Aorta (tissue), 5 donors: ENCODE results near the gene ADAM12. TPM values are rescaled to one million over a fixed set of nuclear protein-coding genes. Genes with fewer than 3 reads are reported as not detected.

Experiments
- ATAC-seq: fragments of 200-7000 bp; cut with Tn5 transposase; one replicate; pipeline ENCODE4 v1.9.1; 2022; ENCODE audit warnings: moderate library complexity; ENCODE audit not compliant: low FRiP score
- DNase-seq, 2 donors: peaks; one replicate each; pipeline ENCODE4 v3.0.0-alpha.2; 2020
- H3K27ac ChIP-seq, 2 donors: one replicate each; pipeline ENCODE4 v1.5.1; 2013; ENCODE audit warnings: low read length in 2 of 2, mild to moderate bottlenecking in 2 of 2, moderate library complexity in 2 of 2, control low read depth in 1 of 2, inconsistent platforms in 1 of 2, low read depth in 1 of 2
- H3K27me3 ChIP-seq, 2 donors: one replicate each; pipeline ENCODE4 v1.6.1; 2013; ENCODE audit warnings: control low read depth in 1 of 2, low read length in 1 of 2, mild to moderate bottlenecking in 1 of 2, moderate library complexity in 1 of 2; ENCODE audit not compliant: insufficient read depth in 2 of 2, control insufficient read depth in 1 of 2
- H3K36me3 ChIP-seq, 2 donors: one replicate each; pipeline ENCODE4 v1.6.1; 2013; ENCODE audit warnings: control low read depth in 1 of 2, low read length in 1 of 2, mild to moderate bottlenecking in 1 of 2; ENCODE audit not compliant: insufficient read depth in 2 of 2, control insufficient read depth in 1 of 2
- H3K4me1 ChIP-seq, 2 donors: one replicate each; pipeline ENCODE4 v1.6.1; 2013; ENCODE audit warnings: low read length in 2 of 2, control low read depth in 1 of 2, mild to moderate bottlenecking in 1 of 2, moderate library complexity in 1 of 2; ENCODE audit not compliant: insufficient read depth in 2 of 2, control insufficient read depth in 1 of 2
- H3K4me3 ChIP-seq, 2 donors: one replicate each; pipeline ENCODE4 v1.5.1; 2013; ENCODE audit warnings: low read length in 2 of 2, control low read depth in 1 of 2, mild to moderate bottlenecking in 1 of 2
- H3K9me3 ChIP-seq: one replicate; pipeline ENCODE4 v1.6.1; 2013; ENCODE audit warnings: mild to moderate bottlenecking, low read length; ENCODE audit not compliant: control insufficient read depth
- WGBS, 2 donors: extraction: QIAGEN DNeasy Blood & Tissue Kit; methylation state at CpG; one replicate each; pipeline ENCODE4 v1.1.7; 2013; 5-methylcytosine and 5-hydroxymethylcytosine counted together
- intact Hi-C, 2 donors: fragments of 100-400 bp; cut with DNase I; formaldehyde crosslinking; loops; one replicate each; pipeline versions ENCODE4 v1.14.2 to v1.15.0; 2022
- polyA plus RNA-seq, 2 donors: library from polyadenylated mRNA; stranded (reverse); fragments of 200-250 nt; gene quantifications; one replicate each; pipeline ENCODE4 v1.2.3, GENCODE V29; 2013
- total RNA-seq, 2 donors: library from RNA; stranded (reverse); fragmentation: NEBNext Ultra II Directional; extraction: Animal tissue kit (Norgen Biotek cat#: 25700); gene quantifications; one replicate each; pipeline ENCODE4 v1.2.1, GENCODE V29; 2021
- donor health status: healthy with polysubstance abuse.
- donor health status: Bipolar disorder and iron deficiency.
- donor health status: DM: no; HTN: no; CAD: no.
- donor health status: DM: no; HTN: no; CAD: no.
- donor health status: DM: yes; HTN: yes; CAD: no.

The ADAM12 gene
- total and polyA plus RNA-seq, 4 donors, result 0.13 to 9.4 (median 5.5) TPM; not detected in 1

DNA sequence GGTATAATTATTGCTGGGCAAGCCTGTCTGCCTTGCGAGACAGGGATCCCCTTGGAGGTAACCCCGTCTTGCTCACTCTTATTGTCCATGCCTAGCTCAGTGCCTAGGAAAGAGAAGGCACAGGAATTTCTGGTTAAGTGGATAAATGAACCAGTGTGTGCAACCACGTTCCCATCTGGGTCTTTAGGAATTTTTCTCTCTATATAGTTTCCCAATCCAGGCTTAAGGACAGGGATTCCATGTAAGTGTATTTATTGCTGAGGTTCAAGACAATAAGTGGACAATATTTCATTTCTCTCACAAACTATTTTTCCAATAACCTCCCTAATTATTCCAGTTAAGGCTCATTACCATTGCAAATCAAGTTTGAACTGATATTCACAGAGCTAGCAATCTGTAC is 8.9 kb upstream of the ADAM12 start:
- intact Hi-C loops, result no loop called here
- Histone ChIP-seq H3K27ac (no peak overlapping the region), H3K4me3 (no peak overlapping the region), H3K4me1 (no peaks in the 10 kb centered on the region), H3K9me3 (peaks cover 2% of the 10 kb centered on the region), H3K27me3 (no peaks in the 10 kb centered on the region), H3K36me3 (no peaks in the 10 kb centered on the region)
- DNase-seq, result no peak
- ATAC-seq, result no peak
- WGBS, 2 donors, result 87 to 88% methylated on average over 3 of the region's 3 CpGs

DNA sequence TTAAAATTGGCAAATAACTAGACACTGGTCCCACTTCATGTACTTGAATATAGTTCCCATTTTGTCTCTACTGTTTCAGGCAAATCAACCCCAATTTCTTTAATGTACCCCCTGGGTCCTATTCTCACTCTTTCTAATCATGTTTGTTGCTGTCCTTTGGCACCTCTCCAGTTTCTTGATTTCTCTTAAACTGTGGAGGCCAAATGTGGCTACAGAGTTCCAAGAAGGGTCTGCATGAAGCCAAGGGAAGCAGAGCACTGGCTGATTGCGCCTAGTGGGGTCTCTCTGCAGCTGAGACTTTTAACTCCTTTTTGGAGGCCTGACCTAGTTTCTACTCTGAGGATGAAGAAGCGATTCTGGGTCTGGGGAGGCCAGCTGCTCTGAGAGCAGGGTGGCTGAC is 6.7 kb upstream of the ADAM12 start:
- H3K9me3 ChIP-seq, result peaks cover 2% of the 10 kb centered on the region
- no peaks in the 10 kb centered on the region for H3K36me3 ChIP-seq
- intact Hi-C loops, result no loop called here
- WGBS, 2 donors, result 75 to 85% methylated on average over 2 of the region's 2 CpGs
- no peaks in the 10 kb centered on the region for H3K4me1 ChIP-seq
- ATAC-seq (no peak), DNase-seq (no peak)
- no peak overlapping the region for H3K27ac ChIP-seq
- no peaks in the 10 kb centered on the region for H3K27me3 ChIP-seq
- H3K4me3 ChIP-seq, result no peak overlapping the region

DNA sequence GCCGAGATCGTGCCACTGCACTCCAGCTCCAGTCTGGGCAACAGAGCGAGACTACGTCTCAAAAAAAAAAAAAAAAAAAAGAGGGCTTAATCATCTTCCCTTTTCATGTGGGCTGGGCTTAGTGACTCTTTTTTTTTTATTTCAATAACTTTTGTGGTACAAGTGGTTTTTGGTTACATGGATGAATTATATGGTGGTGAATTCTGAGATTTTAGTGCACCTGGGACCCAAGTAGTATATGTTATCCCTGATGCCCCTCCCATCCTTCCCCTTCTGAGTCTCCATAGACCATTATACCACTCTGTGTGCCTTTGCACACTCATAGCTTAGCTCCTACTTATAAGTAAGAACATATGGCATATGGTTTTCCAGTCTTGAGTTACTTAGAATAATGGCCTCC is 4.8 kb upstream of the ADAM12 start:
- intact Hi-C loops, result no loop called here
- no peaks in the 10 kb centered on the region for H3K36me3 ChIP-seq
- no peak for ATAC-seq
- H3K4me1 ChIP-seq, result no peaks in the 10 kb centered on the region
- H3K9me3 ChIP-seq, result peaks cover 2% of the 10 kb centered on the region
- WGBS, 2 donors, result 91 to 92% methylated on average over 4 of the region's 4 CpGs
- no peak for DNase-seq
- no peak overlapping the region for H3K27ac ChIP-seq
- no peaks in the 10 kb centered on the region for H3K27me3 ChIP-seq
- no peak overlapping the region for H3K4me3 ChIP-seq

DNA sequence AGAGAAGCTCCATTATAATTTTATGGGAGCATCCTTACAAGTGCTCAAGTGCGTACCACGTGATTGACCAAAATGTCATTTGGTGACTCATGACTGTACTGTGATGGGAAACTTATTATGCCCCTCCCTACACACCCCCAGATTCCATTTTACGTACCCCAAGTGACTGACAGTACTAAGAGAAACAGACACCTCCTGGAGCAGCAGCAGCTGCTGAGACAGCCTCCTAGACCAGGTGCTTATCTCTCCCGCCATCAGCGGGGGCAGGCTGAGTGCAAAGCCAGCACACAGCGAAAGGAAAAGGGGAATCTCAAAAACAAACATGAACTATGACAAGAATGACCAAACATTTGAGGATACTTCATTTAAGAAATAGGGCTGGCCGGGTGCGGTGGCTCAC is 4.2 kb upstream of the ADAM12 start:
- Histone ChIP-seq H3K36me3 (no peaks in the 10 kb centered on the region), H3K4me3 (no peak overlapping the region), H3K27ac (no peak overlapping the region), H3K27me3 (no peaks in the 10 kb centered on the region), H3K4me1 (no peaks in the 10 kb centered on the region), H3K9me3 (peaks cover 2% of the 10 kb centered on the region)
- intact Hi-C loops, result no loop called here
- ATAC-seq (no peak), DNase-seq (no peak)
- WGBS, 2 donors, result 86 to 88% methylated on average over 8 of the region's 8 CpGs

DNA sequence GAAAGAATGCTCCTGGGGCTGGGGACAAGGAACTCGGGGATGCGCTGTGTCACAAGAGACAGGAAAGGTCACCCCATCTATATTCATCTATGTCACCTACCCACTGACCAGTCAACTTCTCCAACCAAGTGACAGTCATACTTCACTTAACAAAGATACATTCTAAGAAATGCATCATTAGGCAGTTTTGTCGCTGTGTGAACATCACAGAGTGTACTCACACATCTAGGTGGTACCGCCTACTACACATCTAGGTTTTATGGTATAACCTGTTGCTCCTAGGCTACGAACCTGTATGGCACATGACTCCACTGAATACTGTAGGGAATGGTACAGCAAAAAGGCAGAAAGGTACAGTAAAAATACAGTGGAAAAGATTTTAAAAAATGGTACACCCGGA is 3.8 kb upstream of the ADAM12 start:
- H3K36me3 ChIP-seq, result no peaks in the 10 kb centered on the region
- no peak for ATAC-seq
- intact Hi-C loops, result no loop called here
- H3K9me3 ChIP-seq, result peaks cover 2% of the 10 kb centered on the region
- no peak for DNase-seq
- no peak overlapping the region for H3K27ac ChIP-seq
- WGBS, 2 donors, result 93 to 94% methylated on average over 6 of the region's 6 CpGs
- no peaks in the 10 kb centered on the region for H3K27me3 ChIP-seq
- no peak overlapping the region for H3K4me3 ChIP-seq
- H3K4me1 ChIP-seq, result no peaks in the 10 kb centered on the region

DNA sequence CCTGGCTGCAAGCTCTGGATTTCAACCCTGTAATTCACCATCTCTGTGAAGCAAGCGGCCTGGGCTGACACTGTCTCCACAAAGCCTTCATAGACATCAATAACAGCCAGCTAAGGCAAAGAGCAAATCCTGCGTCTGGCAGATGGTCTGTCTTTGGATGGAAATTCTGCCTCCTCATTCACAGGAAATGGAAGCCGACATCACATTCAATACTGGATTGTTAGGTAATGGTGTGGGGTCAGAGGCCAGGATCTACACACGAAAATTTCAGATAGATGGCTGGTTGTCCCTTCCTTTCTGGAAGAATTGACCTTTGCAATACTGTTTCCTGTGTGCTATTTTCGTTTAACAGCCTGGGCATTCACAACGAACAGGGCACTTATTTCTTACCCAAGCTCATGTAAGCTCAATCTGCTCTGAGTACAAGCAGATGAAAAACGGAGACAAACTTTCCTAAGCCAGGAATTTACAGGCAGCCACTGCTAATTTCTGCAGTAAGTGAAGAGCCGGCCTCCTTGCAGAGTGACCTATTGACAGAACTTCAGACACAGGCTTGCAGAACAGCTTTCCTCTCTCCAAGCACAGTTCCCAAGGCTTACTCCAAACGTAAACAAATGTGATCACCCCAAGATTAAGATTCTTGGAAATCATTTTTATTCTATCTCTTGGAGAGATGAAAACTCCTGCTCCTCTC is 3.1 kb upstream of the ADAM12 start:
- H3K4me1 ChIP-seq, result no peaks in the 10 kb centered on the region

DNA sequence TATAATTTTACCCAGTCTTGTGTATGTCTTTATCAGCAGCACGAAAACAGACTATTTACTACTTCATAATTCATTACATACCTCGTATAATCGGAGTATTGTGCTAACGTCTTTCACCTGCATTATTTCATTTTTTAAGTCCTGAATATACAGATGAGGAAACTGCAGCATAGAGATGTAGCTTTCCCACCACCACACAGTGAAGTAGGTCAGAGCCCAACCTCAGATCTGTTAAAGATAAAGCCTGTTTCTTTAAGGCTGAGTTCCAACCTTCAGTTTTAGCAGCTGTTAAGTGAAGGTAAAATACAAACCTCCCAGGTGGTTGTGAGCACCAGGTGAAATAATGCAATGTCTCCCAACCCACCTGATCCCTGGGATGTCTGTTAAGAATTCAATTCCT is 2.0 kb upstream of the ADAM12 start:
- intact Hi-C loops, result no loop called here
- WGBS, 2 donors, result 94% methylated on average over 4 of the region's 4 CpGs
- Histone ChIP-seq H3K4me1 (no peaks in the 10 kb centered on the region), H3K9me3 (peaks cover 2% of the 10 kb centered on the region), H3K27me3 (no peaks in the 10 kb centered on the region), H3K27ac (no peak overlapping the region), H3K36me3 (no peaks in the 10 kb centered on the region), H3K4me3 (no peak overlapping the region)
- ATAC-seq (no peak), DNase-seq (no peak)

More for the DNA sequence above, 3.1 kb upstream of the ADAM12 start:
- H3K9me3 ChIP-seq, result peaks cover 2% of the 10 kb centered on the region
- no peaks in the 10 kb centered on the region for H3K36me3 ChIP-seq
- H3K27ac ChIP-seq, result no peak overlapping the region
- H3K4me3 ChIP-seq, result no peak overlapping the region
- H3K27me3 ChIP-seq, result no peaks in the 10 kb centered on the region
- DNase-seq, result no peak
- no peak for ATAC-seq
- intact Hi-C loops, result no loop called here
- 51 to 52% methylated on average over 9 of the region's 9 CpGs for WGBS, 2 donors

DNA sequence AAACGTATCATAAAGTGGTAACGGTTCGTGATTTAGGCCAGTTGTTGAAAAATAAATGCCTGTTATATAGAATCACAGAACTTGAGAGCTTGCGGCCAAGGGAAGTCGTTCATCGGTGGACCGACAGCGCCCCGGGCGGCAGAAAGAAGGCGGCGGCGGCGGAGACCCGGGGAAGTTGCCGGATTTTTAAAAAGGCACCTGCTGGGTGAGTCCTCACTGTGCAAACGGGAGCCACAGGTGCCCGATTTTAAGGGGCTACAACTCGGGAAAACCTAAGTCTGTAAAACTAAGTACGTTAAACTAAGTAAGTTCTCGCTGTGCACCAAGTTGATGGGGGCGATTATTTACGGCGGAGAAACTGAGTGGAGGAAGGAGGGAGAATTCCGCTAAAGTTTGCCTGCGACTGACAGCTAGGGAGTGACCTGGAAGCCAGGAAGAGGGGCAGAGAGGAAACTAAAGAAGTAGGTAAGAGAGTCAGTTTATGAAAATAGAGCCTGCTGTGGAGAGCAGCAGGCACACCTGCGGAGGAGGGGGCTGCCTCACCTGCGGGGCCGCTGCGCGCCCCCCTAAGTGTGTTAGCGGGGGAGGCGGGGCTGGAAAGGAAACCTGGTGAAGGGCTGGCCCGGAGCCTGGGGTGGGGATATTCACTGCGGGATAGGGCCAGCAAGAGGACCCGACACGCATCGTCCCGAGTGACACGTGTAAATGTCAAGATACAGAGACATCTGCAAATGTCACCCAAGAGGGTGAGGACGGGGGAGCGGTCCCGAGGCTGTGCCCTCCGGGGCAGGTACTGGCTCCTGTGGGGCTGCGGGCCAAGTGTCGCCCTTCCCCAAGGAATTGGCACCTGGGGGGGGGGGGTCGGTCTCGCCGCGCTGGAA is 996 bp downstream of the ADAM12 start:
- Histone ChIP-seq H3K36me3 (no peaks in the 10 kb centered on the region), H3K9me3 (no peaks in the 10 kb centered on the region), H3K27me3 (no peaks in the 10 kb centered on the region), H3K4me3 (peak overlapping the region; percentile 11 to 46), H3K27ac (no peak overlapping the region), H3K4me1 (no peaks in the 10 kb centered on the region)
- 1% methylated on average over 43 to 50 of the region's 50 CpGs for WGBS, 2 donors
- ATAC-seq, result peak; percentile 73
- peak; percentile 73 to 92 for DNase-seq
- intact Hi-C loops, result loop anchor here (2.0 to 10.0 kb wide), 6 partner anchors 88 to 405 kb away; no protein-coding TSS in a partner anchor
